Astrocyte of the spinal cord (primary cell): ENCODE measurements around the gene GAB1.

Experiments used
- DNase-seq: peaks from one replicate; pipeline ENCODE4 v3.0.0; 2011; ENCODE audit warnings: low read depth, low spot score
- H3K4me3 ChIP-seq: 2 replicates; pipeline ENCODE4 v1.5.1; 2011; ENCODE audit warnings: low read depth, mild to moderate bottlenecking, low read length, moderate library complexity
- in situ Hi-C: cut with HindIII; loops from 2 replicates; pipeline ENCODE4 v1.10.0; 2017; ENCODE audit warnings: low sequenced_read_pairs
- TF ChIP-seq, protein P1 (sequence below): IDR thresholded peaks from 2 replicates; pipeline ENCODE4 v1.5.1; 2012; ENCODE audit warnings: low read depth, mild to moderate bottlenecking, low read length, inconsistent platforms

The GAB1 gene

GRCh38 chr4:143441678-143442077 lies 105.0 kb downstream of the GAB1 start:
- no peak overlapping the region for H3K4me3 ChIP-seq
- TF ChIP-seq, protein P1, sequence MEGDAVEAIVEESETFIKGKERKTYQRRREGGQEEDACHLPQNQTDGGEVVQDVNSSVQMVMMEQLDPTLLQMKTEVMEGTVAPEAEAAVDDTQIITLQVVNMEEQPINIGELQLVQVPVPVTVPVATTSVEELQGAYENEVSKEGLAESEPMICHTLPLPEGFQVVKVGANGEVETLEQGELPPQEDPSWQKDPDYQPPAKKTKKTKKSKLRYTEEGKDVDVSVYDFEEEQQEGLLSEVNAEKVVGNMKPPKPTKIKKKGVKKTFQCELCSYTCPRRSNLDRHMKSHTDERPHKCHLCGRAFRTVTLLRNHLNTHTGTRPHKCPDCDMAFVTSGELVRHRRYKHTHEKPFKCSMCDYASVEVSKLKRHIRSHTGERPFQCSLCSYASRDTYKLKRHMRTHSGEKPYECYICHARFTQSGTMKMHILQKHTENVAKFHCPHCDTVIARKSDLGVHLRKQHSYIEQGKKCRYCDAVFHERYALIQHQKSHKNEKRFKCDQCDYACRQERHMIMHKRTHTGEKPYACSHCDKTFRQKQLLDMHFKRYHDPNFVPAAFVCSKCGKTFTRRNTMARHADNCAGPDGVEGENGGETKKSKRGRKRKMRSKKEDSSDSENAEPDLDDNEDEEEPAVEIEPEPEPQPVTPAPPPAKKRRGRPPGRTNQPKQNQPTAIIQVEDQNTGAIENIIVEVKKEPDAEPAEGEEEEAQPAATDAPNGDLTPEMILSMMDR, result no peak
- no peak for DNase-seq
- in situ Hi-C loops, result no loop called here

DNA sequence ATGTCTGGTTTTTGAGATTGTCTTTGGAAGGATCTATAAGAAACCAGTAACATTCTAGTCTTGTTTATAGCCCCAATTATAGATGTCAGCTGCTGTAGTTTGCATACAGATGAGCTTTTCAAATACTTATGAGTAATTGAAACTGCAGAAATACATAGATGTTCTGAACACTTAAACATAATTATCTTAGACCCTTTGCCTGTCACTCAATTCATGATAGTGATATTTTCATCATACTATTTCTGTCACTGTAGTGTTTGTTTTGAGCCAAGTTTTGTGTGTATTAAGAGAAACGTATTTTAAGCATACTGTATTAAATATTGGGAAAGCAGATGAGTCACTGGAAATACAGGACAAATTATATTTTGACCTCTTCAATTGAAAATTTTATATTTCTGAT lies 107.1 kb downstream of the GAB1 start:
- no peak for DNase-seq
- TF ChIP-seq, protein P1, result no peak
- no peak overlapping the region for H3K4me3 ChIP-seq
- in situ Hi-C loops, result no loop called here

GRCh38 chr4:143451186-143451585 lies 114.5 kb downstream of the GAB1 start:
- H3K4me3 ChIP-seq, result no peak overlapping the region
- in situ Hi-C loops, result no loop called here
- DNase-seq, result no peak
- TF ChIP-seq, protein P1, result no peak

DNA sequence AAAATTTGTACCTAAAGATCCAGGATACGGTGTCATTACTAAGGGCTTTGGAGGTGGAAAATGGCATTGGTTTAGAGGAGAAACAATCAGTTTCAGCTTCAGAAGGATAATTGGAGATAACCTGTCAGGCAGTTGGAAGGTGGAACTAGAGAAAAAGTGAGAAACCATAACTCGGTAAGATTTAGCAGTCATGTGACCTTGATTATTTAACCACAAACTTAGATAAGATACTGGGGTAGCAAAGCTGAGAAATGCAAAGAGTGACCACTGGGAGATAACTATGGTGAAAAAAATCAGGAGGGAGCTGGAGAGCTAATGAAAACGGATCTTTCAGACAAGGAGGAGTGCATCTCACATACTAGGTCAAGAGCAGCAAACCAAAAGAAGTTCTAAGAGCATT lies 118.5 kb downstream of the GAB1 start:
- TF ChIP-seq, protein P1, result no peak
- H3K4me3 ChIP-seq, result no peak overlapping the region
- no peak for DNase-seq
- in situ Hi-C loops, result no loop called here

DNA sequence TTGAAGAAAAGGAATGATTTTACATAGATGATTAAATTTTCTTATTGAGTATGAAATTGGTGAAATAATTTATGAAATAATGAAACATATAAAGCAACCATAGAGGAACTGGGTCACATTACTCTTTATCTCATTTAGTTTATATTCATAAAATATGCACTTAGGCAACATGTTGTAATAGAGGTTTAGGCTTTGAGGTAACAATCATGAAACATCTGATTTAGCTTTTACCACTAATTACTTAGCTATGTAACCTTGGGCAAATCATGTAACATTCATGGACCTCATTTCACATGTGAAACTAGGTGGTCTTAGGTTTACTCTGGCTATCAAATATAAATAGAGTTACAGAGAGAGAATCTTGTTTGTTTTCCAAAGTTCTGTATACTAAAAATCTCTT lies 122.3 kb downstream of the GAB1 start:
- no peak overlapping the region for H3K4me3 ChIP-seq
- TF ChIP-seq, protein P1, result no peak
- no peak for DNase-seq
- in situ Hi-C loops, result no loop called here

DNA sequence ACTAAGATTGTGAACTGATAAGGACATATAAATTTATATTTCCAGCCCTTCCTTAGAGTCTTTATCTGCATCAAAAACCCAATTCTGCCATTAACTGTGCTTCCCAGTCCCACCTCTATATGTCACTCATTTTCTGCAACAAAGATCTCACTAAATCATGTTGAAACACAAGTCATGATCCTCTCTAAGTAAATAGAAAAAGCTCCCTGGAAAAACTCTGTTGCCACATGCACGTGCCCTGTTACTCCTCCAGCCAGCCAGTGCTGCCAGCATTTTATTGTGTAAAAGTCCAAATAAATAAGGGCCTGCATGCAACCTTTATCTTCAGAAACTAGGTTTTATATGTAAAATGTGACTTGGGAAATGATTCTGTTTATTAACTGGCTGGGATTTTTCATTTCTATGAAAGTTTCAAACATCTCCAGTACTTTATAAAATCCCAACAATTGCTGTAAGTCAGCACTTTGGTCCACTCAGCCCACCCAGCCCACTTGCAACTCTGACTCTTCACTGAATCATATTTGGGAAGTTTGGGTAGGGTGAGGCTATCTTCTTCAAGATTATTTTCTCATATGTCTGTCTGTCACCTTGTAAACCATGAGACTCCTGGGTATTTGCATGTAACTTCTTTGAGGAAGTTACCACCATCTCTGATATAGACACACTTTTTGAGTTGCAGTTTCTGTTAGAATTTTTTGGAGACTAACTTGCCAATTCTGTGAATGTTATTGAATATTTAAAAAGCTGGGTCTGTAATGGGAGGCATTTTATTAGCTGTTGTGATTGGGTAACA lies 136.9 kb downstream of the GAB1 start:
- in situ Hi-C loops, result no loop called here
- TF ChIP-seq, protein P1, result no peak
- no peak for DNase-seq
- no peak overlapping the region for H3K4me3 ChIP-seq
